ENCODE data around the gene SPINK6. TPM values are rescaled to one million over a fixed set of nuclear protein-coding genes. Genes with fewer than 3 reads are reported as not detected.

The SPINK6 gene
- total and polyA plus RNA-seq, 3 donors from 2014 or later: not detected

DNA sequence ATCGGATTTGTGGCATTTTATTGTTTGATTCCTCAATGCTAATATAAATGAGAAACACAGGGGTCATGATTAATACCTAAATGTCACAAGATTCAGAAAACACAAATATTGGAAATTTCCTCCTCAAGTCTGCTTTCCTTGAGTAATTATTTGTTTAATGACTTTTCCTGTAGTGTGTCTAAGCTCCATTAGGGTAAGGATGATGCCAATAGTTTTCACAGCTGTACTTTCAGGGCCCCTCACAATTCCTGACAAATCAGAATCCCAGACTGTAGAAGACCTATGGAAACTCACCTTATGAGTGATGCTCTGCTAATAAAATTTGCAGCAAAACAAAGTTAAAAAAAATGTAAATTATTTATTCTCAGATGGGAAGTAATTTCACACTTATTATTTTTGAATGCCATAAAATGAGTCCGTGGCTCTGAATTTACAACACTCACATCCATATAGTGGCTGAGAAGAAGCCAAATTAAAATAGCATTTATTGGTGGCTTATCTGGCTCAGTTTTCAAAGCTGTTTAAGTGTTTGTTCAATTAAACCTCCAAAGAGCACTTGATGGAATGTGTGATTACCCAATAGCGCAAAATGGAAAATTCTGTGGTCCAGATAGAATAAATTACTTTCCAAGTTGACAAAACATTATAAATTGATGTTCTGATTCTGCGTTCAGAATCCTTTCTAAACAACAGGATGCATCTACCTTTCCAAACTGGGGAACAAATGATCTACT is 36.1 kb upstream of the SPINK6 start:
- intact Hi-C loops (cut with DNase I; ENCODE audit: low total_unique reads): no loop called here
- TF ChIP-seq POLR2A (IDR thresholded peaks at IDR 0.05) (no peak), CTCF (IDR thresholded peaks at IDR 0.05) (no peak)
- no peak for DNase-seq
- Histone ChIP-seq H3K9me3 (no peaks in the 10 kb centered on the region), H3K27ac (no peak overlapping the region), H3K36me3 (ENCODE audit: low read depth, missing control alignments) (no peaks in the 10 kb centered on the region), H3K4me1 (no peaks in the 10 kb centered on the region), H3K27me3 (no peaks in the 10 kb centered on the region), H3K4me3 (no peak overlapping the region)
- 88 to 90% methylated on average over 4 of the region's 4 CpGs for WGBS, 2 donors

DNA sequence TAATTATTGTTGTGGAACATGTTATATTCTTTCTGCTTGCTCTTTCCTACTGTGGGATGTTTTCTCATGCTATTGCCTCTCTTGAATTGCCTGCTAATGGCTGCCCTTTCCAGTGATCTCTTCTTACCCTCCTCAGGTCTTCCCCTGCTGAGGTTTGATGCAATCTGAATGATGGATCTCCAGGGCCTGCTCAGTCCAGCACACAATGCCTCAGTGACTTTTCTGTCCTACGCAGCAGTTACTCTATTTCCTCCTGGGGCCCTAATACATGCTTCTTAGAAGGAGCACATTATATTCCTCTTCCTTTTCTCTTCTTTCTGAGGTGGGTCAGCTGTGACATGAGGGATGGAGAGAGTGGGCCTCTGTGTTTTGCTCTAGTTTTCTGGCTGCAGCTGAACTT is 34.6 kb upstream of the SPINK6 start, which contains the start of gene SPINK14:
TSS of gene SPINK14 (plus strand) at position 301 of the 400 bp plus-strand sequence. CDS start 1,187 bp downstream, outside the sequence.
- Histone ChIP-seq H3K27ac (no peak within 1 kb of the TSS), H3K4me3 (no peak within 1 kb of the TSS), H3K36me3 (ENCODE audit: low read depth, missing control alignments) (no peaks in the 10 kb centered on the region), H3K27me3 (no peaks in the 10 kb centered on the region), H3K9me3 (no peaks in the 10 kb centered on the region), H3K4me1 (no peaks in the 10 kb centered on the region)
- DNase-seq: no peak
- intact Hi-C loops (cut with DNase I; ENCODE audit: low total_unique reads): no loop called here
- TF ChIP-seq CTCF (IDR thresholded peaks at IDR 0.05) (no peak), POLR2A (IDR thresholded peaks at IDR 0.05) (no peak)
- 91 to 100% methylated on average over 1 of the region's 1 CpG for WGBS, 2 donors

GRCh38 chr5:148172377-148172776 is 30.5 kb upstream of the SPINK6 start:
- intact Hi-C loops (cut with DNase I; ENCODE audit: low total_unique reads): no loop called here
- Histone ChIP-seq H3K27ac (no peak overlapping the region), H3K4me1 (no peaks in the 10 kb centered on the region), H3K36me3 (ENCODE audit: low read depth, missing control alignments) (no peaks in the 10 kb centered on the region), H3K9me3 (no peaks in the 10 kb centered on the region), H3K4me3 (no peak overlapping the region), H3K27me3 (no peaks in the 10 kb centered on the region)
- DNase-seq: no peak
- 81 to 89% methylated on average over 2 of the region's 2 CpGs for WGBS, 2 donors
- no peak for TF ChIP-seq POLR2A (IDR thresholded peaks at IDR 0.05)
- no peak for TF ChIP-seq CTCF (IDR thresholded peaks at IDR 0.05)

DNA sequence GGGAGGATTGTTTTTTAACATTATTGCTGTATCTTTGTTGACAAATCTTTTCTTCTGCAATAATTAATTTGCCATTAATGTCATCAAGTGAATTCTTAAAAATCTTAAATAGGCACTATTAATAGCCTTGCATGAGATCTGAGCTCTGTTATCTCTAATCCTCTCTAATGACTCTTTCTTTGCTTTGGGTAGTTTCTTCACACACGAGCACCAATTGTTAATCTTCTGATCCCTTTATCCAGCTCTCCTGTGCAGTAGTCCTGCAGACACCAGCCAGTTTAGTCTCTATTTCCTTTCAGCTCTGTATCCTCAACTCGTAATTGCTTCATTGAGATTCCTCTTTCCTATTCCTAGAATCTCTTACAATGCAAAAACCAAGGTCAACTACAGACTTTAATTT is 26.4 kb upstream of the SPINK6 start:
- Histone ChIP-seq H3K27ac (no peak overlapping the region), H3K9me3 (no peaks in the 10 kb centered on the region), H3K4me1 (no peaks in the 10 kb centered on the region), H3K36me3 (ENCODE audit: low read depth, missing control alignments) (no peaks in the 10 kb centered on the region), H3K4me3 (no peak overlapping the region), H3K27me3 (no peaks in the 10 kb centered on the region)
- intact Hi-C loops (cut with DNase I; ENCODE audit: low total_unique reads): no loop called here
- TF ChIP-seq POLR2A (IDR thresholded peaks at IDR 0.05) (no peak), CTCF (IDR thresholded peaks at IDR 0.05) (no peak)
- 28 to 31% methylated on average over 2 of the region's 2 CpGs for WGBS, 2 donors
- DNase-seq: no peak

GRCh38 chr5:148177207-148177606 is 25.6 kb upstream of the SPINK6 start:
- Histone ChIP-seq H3K27me3 (no peaks in the 10 kb centered on the region), H3K4me3 (no peak overlapping the region), H3K9me3 (no peaks in the 10 kb centered on the region), H3K4me1 (no peaks in the 10 kb centered on the region), H3K36me3 (ENCODE audit: low read depth, missing control alignments) (no peaks in the 10 kb centered on the region), H3K27ac (no peak overlapping the region)
- 88 to 96% methylated on average over 1 of the region's 1 CpG for WGBS, 2 donors
- no peak for TF ChIP-seq CTCF (IDR thresholded peaks at IDR 0.05)
- no peak for TF ChIP-seq POLR2A (IDR thresholded peaks at IDR 0.05)
- no peak for DNase-seq
- intact Hi-C loops (cut with DNase I; ENCODE audit: low total_unique reads): no loop called here
